Ramos (cell line): ENCODE measurements around the gene FOXD4L6.
"Not testable (repeated sequence)": the region's sequence is repeated elsewhere in the genome, so short reads cannot be mapped to it uniquely, and the experiment has no call there.

Experiments
- in situ Hi-C: fragments of 300-500 bp; cut with MboI; formaldehyde crosslinking; loops from one replicate; pipeline ENCODE4 v1.14.3; 2022; ENCODE audit warnings: low sequenced_read_pairs; ENCODE audit not compliant: unreplicated experiment

Gene FOXD4L6

DNA sequence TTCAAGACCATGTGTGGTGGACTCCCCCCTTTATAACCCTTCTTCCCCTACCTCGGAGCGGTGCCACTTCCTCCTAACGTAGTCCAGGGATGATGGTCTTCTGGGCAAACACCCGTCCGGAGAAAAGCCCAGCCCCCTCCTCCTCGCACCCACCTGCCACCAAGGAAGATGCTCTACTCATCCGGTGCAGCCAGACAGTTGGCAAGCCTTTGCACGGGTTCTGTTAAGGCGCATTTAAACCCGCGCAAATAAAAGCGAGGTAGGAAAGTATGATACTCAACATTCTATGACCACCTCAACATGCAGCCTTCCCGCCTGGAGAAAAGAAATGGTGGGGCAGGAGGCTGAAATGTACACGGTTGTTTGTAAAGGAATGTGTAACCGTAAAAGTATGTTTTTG, at the start of gene FOXD4L6:
Gene FOXD4L6 (minus strand): TSS at position 101 of the 400 bp plus-strand sequence. CDS start 298 bp downstream, outside the sequence.
- in situ Hi-C loops, result not testable (repeated sequence)

DNA sequence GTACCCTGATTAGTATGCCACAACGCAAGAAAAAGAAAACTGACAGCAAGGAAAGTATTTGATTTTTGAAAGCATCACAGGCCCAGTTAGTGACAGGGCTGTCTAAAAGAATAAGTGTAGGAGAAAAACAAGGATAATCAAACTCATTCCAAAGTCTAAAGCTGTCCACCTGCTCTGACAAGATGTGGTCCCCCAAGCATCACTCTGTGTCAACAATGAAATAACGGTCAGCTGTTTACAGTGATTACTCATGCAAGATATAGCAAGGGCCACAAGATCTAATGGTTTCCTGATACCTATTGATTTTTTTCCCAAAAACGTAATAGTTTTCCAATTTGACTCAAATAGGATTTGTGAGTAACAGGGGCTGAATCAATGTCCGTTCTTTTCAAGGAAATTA, 46.5 kb upstream of the FOXD4L6 start:
- in situ Hi-C loops, result not testable (repeated sequence)

DNA sequence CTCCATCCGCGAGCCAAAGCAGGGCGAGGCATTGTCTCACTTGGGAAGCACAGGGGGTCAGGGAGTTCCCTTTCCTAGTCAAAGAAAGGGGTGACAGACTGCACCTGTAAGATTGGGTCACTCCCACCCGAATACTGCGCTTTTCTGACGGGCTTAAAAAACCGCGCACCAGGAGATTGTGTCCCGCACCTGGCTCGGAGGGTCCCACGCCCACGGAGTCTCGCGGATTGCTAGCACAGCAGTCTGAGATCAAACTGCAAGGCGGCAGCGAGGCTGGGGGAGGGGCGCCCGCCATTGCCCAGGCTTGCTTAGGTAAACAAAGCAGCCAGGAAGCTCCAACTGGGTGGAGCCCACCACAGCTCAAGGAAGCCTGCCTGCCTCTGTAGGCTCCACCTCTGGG, 21.6 kb upstream of the FOXD4L6 start:
- in situ Hi-C loops, result not testable (repeated sequence)

DNA sequence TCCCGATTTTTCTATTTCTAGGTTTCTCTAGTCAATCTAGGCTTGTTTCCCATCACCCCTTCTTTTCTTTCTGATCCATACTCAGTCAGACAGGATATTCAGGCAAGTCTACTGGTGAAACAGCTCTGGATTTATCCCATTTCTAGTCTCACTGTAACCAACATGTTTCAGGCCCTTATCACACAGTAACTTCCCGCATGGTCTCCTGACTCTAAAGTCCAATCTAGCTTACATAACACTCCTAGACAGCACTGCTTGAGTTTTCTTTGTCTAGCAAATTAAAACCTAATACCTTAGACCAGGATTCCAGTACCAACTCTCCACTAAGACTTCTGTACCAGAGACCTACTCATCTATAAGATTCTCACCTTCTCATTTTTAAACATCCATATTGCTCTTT, 13.4 kb upstream of the FOXD4L6 start:
- in situ Hi-C loops, result not testable (repeated sequence)

DNA sequence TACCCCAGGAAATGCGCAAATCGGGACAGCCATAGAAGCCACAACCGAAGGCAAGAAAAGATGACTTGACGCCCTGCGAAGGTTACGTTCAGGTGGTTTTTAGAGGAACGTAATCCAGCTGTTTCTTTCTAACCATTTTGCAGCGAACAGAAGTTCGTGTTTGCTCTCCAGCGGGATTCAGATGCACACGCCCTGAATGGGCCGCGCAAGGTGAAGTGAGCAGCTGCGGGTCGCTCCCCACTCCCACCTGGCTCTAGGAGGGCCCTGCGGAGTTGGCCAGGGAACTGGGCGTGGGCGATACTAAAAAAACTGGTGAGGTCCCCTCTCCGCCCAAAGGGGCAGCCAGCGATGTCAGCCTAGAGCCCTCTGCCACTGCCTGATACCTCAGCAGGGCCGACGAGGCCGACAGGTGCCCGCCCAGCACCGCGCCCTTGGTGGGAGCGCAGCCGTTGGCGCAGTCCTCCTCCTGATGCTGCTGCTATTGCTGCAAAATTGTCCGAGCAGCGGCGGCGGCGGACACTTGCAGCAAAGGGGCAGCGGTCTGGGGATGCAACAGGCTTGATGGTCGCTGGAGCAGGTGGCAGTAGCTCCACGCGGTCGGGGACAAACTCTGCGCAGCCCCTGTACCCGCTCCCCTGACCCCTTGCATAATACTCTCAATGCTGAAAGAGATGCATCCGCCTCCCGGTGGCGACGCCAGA, 1.6 kb downstream of the FOXD4L6 start:
- in situ Hi-C loops, result not testable (repeated sequence)

DNA sequence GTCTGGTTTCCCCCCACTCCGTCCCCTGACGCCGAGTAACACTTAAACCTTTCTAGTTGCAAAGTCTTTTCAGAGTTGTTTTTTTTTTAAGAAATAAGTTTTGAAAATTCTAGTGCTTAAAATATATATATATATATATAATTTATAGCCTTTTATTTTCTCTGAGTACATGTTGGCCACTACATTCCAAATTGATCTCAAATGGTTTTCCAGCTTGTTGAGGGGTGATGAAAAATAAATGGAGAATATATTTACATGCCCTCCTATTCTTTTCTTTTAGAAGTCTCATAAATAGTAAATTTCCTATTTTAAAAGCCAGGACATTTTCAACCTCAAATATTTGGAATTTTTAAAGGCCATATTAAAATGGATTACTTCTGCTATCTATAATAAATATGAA, 2.5 kb downstream of the FOXD4L6 start:
- in situ Hi-C loops, result not testable (repeated sequence)

DNA sequence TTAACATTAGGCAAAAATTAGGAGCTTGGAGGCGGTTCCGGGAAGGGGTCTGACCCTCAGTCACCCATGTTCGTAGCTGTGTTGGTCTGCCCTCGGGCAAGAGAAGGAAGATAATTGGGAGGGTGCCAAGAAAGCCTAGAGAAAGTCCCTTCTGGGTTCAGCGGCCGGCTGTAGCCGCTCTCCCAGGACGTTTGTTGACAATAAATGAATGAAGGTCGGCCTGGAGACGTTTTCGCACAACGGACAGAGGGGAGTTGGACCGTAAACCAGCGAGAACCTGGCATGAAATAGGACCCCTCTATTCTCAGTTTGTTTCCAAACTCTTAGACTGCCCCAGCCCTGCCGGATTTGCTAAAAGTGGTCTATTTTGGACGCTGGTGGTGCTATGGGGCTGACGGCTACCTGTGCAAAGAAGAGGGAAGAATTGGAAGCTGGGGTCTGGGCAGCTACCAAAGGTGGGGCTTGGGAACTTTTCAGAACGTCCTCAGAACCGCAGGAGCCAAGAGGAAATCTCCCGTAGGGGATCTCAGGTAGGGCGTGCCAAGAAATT, 3.3 kb downstream of the FOXD4L6 start:
- in situ Hi-C loops, result not testable (repeated sequence)

DNA sequence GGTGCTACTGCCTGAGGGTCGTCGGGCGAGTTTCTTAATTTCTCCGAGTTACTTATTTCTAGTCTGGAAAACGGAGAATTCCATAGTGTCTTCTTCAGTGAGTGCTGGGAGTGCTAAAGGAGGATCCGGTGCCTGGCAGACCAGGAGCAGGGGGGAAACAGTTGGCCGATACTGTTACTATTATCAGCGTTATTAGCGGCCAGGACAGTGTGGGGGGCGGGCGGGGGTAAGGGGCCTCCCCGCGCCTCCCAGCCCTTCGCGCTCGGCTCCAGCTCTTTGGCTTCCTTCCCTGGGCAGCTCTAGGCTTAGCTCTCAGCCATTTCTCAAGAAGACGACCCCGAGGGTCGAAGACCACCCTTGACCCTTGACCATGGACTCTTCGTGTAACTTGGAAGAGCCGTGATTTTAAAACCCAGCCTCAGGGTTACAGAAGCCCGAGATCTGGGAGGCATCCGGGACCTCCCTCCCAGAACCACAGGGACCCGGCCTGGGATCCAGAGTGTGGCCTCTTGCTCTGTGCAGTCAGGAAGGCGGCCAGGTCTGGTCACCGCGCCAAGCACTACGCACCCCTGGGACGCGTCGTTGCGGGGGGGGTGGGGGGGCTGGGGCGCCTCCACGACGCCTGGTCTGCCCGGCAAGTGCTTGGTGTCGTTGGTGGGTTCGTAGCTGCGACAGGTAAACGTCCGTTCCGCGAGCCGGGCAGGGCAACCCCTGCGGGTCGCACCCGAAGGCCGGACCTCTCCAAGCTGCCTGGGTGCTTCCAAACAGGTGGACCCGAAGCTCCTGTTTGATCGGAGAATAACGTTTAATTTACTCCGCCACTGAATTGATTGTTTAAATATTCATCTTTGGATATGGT, 4.0 kb downstream of the FOXD4L6 start:
- in situ Hi-C loops, result not testable (repeated sequence)

DNA sequence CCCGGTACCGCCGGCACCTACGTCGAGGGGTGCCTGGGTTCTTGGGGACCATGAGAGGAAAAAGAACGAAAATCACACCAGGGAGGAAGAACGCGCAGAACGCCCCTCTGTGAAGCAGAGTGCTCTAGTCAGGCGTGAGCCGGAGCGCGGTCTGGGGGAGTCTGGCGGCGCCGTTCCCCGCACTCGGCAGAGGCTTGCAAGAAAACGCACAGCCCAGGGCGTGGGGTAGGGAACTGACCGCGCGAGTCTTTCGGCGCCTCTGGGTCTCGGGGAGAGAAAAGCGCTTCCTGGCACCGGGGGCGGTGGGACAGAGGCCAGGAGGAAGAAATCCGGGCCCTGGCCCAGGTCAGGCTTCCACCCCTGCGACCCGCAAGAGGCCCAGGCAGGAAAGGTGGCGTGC, 4.7 kb downstream of the FOXD4L6 start:
- in situ Hi-C loops, result not testable (repeated sequence)

DNA sequence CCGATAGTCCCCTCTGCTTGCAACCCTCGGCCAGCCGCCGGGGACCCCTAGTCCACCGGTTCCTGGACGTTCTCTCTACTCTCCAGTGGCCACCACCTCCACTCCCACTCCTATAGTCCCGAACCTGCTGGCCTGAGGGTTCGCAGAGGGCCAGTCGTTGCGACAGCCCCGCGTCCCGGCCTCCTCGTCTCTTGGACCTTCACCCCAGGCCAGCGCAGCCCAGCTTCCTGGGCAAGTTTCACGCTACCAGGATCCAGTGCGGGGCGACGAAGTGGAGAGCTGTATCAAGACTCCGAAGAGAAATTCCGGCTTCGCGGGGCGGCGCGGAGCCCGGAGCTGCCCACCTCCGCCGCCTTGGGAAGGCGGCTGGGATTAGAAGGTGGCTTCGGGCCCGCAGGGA, 5.1 kb downstream of the FOXD4L6 start:
- in situ Hi-C loops, result not testable (repeated sequence)

DNA sequence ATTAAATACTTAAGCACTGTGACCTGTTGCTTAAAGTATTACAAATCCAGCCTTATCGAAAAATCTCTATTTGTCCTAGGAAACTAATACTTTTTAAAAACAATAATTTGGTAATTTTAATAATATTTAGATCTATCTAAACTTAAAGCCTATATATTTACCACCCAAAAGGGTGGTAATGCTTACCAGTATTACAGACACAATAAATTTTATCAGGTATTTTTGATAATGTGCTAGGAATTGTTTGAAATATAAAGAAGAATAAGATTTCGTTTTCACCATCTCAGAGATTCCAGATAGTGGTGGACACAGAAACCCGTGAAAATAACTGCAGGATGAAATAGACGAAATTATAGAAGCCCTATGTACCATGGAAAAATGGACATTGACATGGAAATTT, 7.8 kb downstream of the FOXD4L6 start:
- in situ Hi-C loops, result not testable (repeated sequence)

DNA sequence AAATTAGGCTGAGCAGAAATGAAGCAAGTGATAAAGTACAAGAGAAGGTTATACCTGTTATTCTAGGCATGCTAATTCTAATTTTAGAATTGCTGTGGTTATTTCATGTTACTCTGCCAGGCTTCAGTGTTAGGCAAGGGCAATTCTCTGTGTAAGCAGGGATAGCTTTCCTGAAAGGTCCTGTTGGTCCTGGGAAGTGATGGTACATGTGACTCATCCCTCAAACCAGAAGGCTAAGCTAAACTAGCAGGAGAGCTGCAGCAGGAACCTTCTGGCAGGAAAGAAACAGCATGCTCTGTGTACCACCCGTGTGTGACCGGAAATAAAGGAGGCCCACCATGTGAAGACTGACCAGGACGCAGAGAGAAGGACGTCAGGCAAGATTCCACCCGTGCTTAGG, 8.8 kb downstream of the FOXD4L6 start:
- in situ Hi-C loops, result not testable (repeated sequence)

DNA sequence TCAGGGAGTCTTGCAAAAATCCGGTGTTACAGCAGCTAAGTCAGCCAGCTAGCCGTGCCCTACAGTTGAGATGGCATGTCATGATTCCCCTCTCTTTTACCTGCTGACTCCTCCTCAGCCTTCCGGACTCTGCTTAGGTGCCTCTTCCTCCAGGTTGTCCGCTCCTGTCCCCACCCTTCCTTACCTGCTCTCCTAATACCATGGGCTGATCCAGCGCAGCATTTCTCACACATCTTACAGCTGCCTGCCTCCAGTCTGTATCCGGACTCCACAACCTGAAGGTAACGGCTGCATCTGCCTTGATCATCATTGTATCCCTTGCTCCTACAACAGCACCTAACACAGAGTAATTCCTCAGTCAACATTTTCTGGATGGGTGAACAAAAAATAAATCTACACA, 9.2 kb downstream of the FOXD4L6 start:
- in situ Hi-C loops, result not testable (repeated sequence)

DNA sequence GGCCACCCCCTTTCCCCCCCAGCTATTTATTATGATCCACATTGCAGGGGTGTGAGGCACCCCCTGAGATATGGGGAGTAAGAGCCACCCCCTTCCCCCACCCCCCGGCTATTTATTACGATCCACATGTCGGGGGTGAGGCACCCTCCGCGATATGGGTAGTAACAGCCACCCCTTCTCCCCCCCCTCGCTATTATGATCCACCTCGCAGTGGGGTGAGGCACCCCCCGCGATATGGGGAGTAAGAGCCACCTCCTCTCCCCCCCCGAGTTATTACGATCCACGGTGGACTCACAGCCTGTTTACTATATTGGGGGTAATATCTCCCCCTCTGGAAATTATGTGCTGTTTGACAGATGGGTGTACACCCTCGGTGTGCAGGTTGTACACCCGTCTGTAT, 15.1 kb downstream of the FOXD4L6 start:
- in situ Hi-C loops, result not testable (repeated sequence)

DNA sequence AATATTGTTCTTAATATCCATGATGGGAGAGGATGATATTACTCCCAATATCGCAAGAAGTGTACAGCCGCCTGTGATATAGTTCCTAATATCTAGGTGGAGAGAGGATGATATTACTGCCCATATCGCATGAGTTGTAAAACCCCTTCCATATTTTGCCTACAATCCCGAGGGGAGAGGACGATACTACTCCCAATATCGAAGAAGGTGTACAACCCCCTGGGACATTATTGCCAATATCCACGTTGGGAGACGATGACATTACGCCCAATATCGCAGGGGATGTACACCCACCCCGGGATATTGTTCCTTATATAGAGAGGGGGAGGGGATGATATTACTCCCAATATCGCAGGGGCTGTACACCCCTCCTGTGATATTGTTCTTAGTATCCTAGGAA, 17.1 kb downstream of the FOXD4L6 start:
- in situ Hi-C loops, result not testable (repeated sequence)

DNA sequence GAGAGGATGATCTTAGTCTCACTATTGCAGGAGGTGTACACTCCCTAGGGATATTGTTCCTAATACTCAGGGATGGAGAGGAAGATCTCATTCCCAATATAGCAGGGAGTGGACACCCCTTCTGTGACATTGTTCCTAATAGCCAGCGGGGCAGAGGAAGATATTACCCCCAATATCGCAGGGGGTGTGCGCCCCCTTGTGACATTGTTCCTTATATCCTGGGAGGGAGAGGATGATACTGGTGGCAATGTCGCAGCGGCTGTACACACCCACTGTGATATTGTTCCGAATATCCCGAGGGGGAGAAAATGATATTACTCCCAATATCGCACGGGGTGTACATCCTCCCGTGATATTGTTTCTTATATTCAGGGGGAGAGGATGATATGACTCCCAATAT, 17.6 kb downstream of the FOXD4L6 start:
- in situ Hi-C loops, result not testable (repeated sequence)

DNA sequence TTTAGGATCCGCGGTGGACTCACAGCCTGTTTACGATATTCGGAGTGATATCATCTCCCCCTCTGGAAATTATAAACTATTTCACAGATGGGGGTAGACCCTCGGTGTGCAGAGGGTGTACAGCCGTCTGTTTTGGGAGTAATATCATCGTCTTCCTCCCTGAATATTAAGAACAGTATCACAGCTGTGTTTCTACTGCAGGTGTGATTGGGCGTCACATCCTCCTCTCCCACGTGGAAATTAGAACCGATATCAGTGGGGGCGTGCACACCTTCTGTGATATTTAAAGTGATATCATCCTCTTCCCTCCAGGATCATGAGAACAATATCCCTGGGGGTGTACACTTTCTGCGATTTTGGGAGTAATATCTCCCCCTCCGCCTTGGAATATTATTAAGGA, 19.2 kb downstream of the FOXD4L6 start:
- in situ Hi-C loops, result not testable (repeated sequence)

DNA sequence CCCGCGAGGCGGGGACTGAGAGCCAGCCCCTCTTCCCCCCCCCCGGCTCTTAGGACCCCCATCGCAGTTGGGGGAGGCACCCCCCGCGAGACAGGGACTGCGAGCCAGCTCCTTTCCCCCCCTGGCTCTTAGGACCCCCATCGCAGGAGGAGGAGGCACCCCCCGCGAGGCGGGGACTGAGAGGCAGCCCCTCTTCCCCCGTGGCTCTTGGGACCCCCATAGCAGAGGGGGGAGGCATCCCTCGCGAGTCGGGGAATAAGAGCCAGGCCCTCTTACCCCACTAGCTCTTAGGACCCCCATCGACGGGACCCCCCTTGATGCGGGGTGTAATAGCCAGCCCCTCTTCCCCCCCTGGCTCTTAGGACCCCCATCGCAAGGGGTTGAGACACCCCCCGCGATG, 19.7 kb downstream of the FOXD4L6 start:
- in situ Hi-C loops, result not testable (repeated sequence)

DNA sequence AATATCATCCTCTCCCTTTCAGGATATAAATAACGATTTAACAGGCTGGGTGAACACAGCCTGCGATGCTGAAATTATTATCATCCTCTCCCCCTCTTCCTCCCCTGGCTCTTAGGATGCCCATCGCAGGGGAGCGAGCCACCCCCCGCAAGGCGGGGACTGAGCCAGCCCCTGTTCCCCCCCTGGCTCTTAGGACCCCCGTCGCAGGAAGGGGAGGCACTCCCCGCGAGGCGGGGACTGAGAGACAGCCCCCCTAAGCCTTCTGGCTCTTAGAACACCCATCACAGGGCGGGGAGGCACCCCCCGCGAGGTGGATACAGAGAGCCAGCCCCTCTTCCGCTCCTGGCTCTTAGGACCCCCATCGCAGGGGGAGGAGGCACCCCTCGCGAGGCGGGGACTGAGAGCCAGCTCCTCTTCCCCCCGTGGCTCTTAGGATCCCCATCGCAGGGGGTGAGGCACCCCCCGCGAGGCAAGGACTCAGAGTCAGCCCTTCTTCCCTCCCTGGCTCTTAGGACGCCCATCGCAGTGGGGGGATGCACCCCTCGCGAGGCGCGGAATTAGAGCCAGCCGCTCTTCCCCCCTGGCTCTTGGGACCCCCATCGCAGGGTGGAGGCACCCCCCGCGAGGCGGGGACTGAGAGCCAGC, 21.9 kb downstream of the FOXD4L6 start:
- in situ Hi-C loops, result not testable (repeated sequence)

DNA sequence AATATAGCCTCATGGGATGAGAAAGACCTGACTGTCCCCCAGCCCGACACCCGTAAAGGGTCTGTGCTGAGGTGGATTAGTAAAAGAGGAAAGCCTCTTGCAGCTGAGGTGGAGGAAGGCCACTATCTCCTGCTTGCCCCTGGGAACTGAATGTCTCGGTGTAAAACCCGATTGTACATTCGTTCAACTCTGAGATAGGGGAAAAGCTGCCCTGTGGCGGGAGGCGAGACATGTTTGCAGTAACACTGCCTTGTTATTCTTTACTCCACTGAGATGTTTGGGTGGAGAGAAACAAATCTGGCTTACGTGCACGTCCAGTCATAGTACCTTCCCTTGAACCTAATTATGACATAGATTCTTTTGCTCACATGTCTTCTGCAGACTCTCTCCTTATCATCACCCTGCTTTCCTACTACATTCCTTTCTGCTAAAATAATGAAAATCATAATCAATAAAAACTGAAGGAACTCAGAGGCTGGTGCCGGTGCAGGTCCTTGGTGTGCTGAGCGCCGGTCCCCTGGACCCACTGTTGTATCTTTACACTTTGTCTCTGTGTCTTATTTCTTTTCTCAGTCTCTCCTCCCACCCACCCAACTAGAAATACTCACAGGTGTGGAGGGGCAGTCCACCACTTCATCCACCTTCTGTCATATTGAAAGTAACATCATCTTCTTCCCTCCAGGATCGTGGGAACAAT, 22.8 kb downstream of the FOXD4L6 start:
- in situ Hi-C loops, result not testable (repeated sequence)
